D721Med (cell line): ENCODE measurements around the gene NUDT12.

Experiments used
- DNase-seq: peaks from one replicate; pipeline ENCODE4 v3.0.0; 2011; ENCODE audit warnings: low spot score; ENCODE audit not compliant: insufficient read length
- FAIRE-seq: peaks from 2 replicates; lab custom pipeline; 2011; peaks lifted over from hg19 to GRCh38; lab: Jason Lieb, UNC
- TF ChIP-seq, protein P1 (sequence below): IDR thresholded peaks from 2 replicates; pipeline ENCODE4 v1.5.1; 2012; ENCODE audit warnings: mild to moderate bottlenecking, control low read depth; ENCODE audit not compliant: insufficient read depth; ENCODE audit errors: missing control alignments

NUDT12 gene

GRCh38 chr5:103562453-103563157, at the start of gene NUDT12:
Gene NUDT12 (minus strand): TSS chr5:103562789. CDS start chr5:103560248, 2,541 bp downstream.
- TF ChIP-seq, protein P1, sequence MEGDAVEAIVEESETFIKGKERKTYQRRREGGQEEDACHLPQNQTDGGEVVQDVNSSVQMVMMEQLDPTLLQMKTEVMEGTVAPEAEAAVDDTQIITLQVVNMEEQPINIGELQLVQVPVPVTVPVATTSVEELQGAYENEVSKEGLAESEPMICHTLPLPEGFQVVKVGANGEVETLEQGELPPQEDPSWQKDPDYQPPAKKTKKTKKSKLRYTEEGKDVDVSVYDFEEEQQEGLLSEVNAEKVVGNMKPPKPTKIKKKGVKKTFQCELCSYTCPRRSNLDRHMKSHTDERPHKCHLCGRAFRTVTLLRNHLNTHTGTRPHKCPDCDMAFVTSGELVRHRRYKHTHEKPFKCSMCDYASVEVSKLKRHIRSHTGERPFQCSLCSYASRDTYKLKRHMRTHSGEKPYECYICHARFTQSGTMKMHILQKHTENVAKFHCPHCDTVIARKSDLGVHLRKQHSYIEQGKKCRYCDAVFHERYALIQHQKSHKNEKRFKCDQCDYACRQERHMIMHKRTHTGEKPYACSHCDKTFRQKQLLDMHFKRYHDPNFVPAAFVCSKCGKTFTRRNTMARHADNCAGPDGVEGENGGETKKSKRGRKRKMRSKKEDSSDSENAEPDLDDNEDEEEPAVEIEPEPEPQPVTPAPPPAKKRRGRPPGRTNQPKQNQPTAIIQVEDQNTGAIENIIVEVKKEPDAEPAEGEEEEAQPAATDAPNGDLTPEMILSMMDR: no peak
- FAIRE-seq (peak; percentile 51), DNase-seq (peak; percentile 34)

DNA sequence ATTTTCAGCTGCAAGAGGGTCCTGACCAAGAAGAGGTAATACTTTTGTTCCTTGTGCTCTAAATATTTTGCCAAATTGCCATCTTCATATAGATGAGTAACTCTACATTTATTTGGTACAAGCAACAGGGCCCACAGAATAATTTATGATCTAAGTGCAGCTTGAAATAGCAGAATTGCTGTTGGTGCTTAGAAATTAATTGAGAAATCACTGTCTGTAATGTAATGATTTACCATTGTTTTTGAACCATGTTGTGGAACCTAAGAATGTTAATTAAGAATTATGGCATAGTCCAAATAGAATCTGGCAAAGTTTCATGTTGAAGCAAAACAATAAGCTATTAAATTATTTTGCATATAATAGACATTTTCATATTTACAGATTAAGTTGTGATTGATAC, 44.8 kb upstream of the NUDT12 start:
- DNase-seq (no peak), FAIRE-seq (no peak)
- TF ChIP-seq, protein P1: no peak

DNA sequence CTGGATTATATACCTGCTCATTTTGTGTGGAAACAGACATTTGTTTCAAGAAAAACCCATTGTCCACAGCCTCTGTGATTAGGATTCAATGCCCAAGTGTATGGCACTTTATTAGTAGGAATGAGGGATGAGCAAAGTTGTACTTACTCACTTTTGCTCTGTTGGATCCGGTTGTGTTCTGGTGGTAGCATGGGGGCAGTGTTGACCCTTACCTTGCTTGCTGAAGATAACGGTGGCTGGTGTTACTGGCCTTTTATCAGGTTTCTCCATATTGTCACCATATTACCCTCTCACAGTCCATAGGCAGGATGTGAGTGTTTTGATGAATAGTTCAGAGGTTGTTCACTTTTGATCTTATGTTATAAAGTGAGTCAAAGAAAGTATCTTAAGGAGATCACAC, 42.7 kb upstream of the NUDT12 start:
- TF ChIP-seq, protein P1: no peak
- no peak for DNase-seq
- peak; percentile 11 for FAIRE-seq

- TF ChIP-seq, protein P1: no peak
- FAIRE-seq: no peak
- DNase-seq: no peak
Measured at GRCh38 chr5:103602438-103602837, 39.8 kb upstream of the NUDT12 start.

GRCh38 chr5:103601314-103601713, 38.7 kb upstream of the NUDT12 start:
- TF ChIP-seq, protein P1: no peak
- FAIRE-seq: no peak
- DNase-seq: no peak

GRCh38 chr5:103600086-103600485, 37.5 kb upstream of the NUDT12 start:
- FAIRE-seq (no peak), DNase-seq (no peak)
- TF ChIP-seq, protein P1: no peak

- TF ChIP-seq, protein P1: no peak
- FAIRE-seq (no peak), DNase-seq (no peak)
Measured at GRCh38 chr5:103598997-103599566, 36.5 kb upstream of the NUDT12 start.
